Astrocyte (in vitro differentiated cells and primary cell): ENCODE measurements around the gene DDX31.

Experiments
- CTCF ChIP-seq: IDR thresholded peaks from 2 replicates; pipeline ENCODE4 v1.5.1; 2011; ENCODE audit warnings: low read depth, mild to moderate bottlenecking, inconsistent platforms, low read length, moderate library complexity; ENCODE audit not compliant: insufficient read depth
- EZH2 ChIP-seq: IDR thresholded peaks from 2 replicates; pipeline ENCODE4 v1.6.1; 2012; ENCODE audit warnings: mild to moderate bottlenecking, low read length, inconsistent platforms; ENCODE audit not compliant: insufficient read depth

DNA sequence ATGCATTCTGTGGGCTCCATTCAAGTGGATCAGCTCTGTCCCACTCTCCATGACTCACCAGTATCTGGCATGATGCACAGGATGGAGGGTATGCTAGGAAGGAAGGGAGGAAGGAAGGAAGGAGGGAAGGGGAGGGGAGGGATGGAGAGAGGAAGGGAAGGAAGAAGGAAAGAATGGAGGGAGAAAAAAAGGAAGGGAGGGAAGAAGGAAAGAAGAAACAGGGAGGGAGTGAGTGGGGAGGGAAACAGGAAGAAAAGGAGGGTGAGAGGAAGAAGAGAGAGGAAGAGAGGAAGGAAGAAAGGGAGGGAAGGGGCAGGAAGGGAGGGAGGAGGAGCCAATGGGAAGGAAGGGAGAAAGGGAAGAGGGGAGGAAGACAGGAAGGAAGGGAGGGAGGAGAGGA, 92.7 kb downstream of the DDX31 start:
- TF ChIP-seq CTCF (no peak), EZH2 (no peak)
